HG03060 (cell line): ENCODE measurements around the gene PITPNC1.
"Not testable (repeated sequence)": the region's sequence is repeated elsewhere in the genome, so short reads cannot be mapped to it uniquely, and the experiment has no call there.

Source experiments
- ATAC-seq: cut with Tn5 transposase; IDR thresholded peaks from one replicate; pipeline ENCODE4 v1.9.1; 2021; ENCODE audit warnings: low read depth, moderate number of reproducible peaks; ENCODE audit not compliant: unreplicated experiment

Gene PITPNC1

GRCh38 chr17:67452681-67453554 is 75.8 kb downstream of the PITPNC1 start:
- ATAC-seq = no peak

- ATAC-seq = no peak
Observed at GRCh38 chr17:67456103-67456502, 79.0 kb downstream of the PITPNC1 start.

GRCh38 chr17:67456889-67457288 is 79.8 kb downstream of the PITPNC1 start:
- no peak for ATAC-seq

DNA sequence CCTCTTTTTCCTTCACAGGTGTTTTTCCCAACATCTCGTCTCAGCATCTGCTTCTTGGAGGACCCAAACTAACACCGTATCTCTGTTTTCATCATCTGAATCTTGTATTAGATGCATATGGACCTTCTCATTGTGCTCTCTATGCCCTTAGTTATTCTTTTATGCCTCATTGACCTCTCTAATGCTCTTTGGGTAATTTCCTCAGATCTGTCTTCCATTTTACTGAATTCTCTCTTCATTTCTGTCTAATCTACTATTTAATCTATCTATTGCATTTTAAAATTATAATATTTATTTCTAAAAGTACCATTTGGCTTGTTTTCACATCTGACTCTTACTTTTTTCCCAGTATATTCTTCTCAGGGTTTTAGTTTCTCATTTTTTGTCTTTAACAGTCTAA is 81.1 kb downstream of the PITPNC1 start:
- ATAC-seq = no peak

DNA sequence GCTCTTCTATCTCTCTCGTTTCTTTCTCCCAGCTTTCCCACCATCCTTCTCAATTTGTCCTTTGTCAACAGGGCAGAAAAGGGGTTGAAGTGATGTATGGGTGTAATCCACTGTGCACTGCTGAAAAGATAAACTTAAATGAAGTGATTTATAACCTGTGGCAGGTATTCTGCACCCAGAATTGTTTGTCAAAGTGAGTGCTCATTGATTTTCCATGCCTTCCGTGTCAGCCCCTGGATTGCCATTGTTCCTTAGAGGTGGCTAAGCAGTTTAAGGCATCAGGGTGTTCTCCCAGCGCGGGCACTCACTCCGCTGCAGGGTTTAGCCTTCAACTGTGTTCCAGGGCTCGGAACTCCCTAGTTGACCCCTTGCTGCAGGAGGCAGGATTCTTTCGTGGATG is 82.9 kb downstream of the PITPNC1 start:
- ATAC-seq = no peak

GRCh38 chr17:67461228-67461780 is 84.2 kb downstream of the PITPNC1 start:
- no peak for ATAC-seq

DNA sequence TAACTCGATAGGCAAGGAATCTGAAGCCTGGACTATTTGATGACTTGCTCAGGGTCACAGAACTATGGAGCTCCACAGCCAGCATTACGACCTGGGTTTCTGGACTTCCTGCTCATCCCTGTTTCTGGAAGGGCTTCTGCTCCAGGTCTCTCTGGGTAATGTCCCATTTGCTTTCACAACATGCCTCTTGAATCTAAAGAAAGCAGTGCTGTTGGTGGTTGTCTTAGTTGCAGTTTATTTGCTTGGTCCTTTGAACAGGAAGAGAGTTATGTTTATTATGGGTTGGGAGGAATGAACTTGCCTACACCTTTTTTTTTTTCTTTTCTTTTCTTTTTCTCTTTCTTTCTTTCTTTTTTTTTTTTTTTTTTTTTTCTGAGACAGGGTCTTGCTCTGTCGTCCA is 84.8 kb downstream of the PITPNC1 start:
- ATAC-seq = no peak

- ATAC-seq = no peak
Observed at GRCh38 chr17:67466251-67466796, 89.2 kb downstream of the PITPNC1 start.

GRCh38 chr17:67467500-67468455 is 90.7 kb downstream of the PITPNC1 start:
- ATAC-seq = no peak

- ATAC-seq = no peak
Observed at GRCh38 chr17:67469208-67469980, 92.3 kb downstream of the PITPNC1 start.

DNA sequence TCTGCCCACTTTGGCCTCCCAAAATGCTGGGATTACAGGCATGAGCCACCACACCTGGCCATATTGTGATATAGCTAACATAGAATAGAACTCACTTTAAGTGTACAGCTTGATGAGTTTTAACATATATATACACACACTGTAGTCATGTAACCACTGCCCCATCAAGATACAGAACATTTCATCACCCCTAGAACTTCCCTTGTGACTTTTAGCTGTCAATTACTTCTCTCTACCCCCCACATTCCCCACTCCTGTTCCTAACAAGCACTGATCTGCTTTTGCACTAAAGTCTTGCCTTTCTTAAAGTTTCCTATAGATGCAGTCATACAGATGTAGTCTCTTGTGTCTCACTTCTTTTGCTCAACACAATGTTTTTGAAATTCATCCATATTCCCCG is 93.1 kb downstream of the PITPNC1 start:
- ATAC-seq = no peak

DNA sequence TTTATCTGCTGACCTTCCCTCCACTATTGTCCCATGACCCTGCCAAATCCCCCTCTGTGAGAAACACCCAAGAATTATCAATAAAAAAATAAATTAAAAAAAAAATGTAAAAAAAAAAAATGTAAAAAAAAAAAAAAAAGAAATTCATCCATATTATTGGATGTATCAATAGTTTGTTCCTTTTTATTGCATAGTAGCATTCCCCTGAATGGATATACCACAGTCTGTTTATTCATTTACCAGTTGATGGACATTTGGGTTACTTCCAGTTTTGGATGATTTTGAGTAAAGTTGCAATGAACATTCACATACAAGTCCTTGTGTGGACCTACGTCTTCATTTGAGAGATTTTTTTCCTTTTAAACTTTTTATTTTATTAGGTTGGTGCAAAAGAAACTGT is 94.0 kb downstream of the PITPNC1 start:
- ATAC-seq = no peak

- ATAC-seq = not testable (repeated sequence)
Observed at GRCh38 chr17:67472606-67473005, 95.5 kb downstream of the PITPNC1 start.

DNA sequence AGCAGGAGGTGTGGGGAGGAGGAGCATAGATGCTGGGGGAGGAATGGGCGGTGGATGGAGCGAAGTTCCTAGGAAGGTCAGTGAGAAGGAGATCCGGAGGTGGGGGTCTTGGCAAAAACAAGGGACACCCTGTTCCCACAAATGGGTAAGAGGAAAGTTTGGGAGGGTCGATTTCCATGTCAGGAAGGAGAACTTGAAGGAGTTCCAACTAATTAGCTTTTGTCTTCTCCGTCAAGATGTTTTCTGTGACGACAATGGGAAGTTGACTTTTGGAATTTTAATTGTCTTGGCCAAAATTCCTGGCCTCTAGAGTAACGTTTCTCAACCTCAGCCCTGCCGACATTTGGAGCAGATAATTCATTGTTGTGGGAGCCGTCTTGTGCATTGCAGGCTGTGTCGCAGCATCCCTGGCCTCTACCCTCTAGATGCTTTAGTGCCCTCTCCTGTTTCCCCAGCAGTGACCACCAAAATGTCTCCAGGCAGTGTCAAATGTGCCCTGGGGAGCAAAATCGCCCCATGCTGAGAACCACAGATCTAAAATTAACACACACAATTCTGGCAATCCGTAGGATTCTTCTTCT is 97.1 kb downstream of the PITPNC1 start:
- ATAC-seq = no peak

DNA sequence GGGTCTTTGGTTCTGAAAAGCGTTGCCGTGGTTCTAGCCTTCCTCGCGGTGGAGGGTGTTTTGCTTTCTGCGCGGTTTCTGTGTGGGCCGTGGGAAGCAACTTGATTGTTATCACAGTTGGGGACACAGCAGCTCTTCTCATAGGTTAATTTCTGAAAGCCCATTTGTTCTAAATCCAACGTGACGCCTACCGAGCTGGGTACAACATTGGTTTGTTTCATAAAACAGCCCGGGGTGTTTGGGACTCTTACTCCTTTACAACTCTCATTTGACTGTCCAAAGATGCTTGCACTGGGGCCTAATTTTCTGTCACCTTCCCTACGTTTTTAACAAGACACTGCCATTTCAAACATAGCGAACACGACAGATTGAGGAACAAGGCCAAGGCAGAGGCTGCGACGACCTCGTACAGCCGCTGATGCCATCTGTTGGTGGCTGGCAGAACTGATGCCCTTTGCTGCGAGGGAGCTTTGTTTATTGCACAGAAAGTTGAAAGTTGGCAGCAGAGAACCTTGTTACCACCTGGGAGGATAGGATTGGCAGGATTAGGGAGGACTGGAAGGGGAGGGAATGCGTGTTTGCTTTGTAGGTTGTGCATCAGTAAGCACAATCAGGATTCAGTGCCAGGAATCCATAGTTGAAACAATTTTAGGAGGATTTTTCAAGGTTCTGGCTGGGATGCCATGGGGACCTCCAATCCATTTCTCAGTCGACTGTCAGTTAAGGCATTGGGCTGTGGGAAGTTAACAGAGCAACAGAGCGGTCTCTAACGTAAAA is 98.3 kb downstream of the PITPNC1 start:
- no peak for ATAC-seq

GRCh38 chr17:67476787-67477335 is 99.8 kb downstream of the PITPNC1 start:
- ATAC-seq = no peak

DNA sequence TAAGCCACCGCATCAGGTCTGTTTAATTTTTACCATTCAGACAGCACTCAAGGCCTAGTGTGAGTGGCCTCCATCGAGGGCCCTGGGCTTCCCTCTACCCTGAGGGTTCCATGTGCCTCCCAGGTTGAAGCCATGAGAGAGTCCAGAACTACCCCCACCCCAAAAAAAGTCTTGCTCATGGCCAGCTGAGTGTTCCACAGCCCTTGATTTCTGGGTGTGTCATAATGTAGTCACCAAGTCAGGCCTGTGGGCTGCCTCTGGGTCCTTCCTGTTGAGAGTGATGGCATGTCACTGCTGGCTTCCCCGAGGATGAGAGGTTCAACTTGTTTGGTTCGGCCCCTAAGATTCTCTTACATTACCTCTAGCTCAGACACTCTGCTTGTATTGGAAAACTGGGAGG is 100.6 kb downstream of the PITPNC1 start:
- ATAC-seq = no peak

DNA sequence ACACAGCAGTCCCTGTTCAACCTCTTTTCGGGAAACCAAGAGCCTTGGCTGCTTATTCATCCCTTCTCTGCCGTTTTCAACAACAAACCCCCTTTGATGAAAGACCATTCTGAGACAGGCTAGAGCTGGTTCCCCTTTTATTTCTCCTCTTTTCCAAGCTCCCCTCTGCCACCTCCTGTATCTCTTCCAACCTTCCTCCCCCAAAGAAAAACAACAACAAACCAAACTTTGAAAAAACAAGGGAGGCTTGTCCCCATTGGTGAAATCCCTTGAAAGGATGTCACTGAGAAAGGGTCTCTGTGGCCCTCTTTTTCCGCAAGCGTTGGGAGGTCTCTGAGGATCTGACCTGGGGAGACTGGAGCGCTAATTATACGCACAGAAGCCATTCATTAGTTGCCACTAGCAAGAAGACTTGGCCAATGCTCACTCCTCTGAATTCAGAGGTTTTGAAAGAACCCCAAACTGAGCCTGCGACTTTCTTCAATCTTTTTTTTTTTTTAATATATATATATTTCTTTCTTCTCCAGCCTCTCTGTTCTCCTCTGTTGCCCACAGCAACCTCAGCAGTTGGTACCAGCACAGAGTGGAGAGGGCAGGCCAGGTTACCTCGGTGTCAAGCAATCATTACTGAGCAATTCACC is 101.4 kb downstream of the PITPNC1 start:
- ATAC-seq = no peak
